Neuronal stem cell (in vitro differentiated cells): ENCODE measurements around the gene SLC66A3.

Source experiments
- DNase-seq: peaks from one replicate; pipeline ENCODE4 v3.0.0-alpha.2; 2013; ENCODE audit warnings: low spot score
- H2AFZ ChIP-seq: one replicate; pipeline ENCODE4 v1.6.1; 2013; ENCODE audit warnings: mild to moderate bottlenecking, low read length, inconsistent platforms
- H2AK5ac ChIP-seq: 2 replicates; pipeline ENCODE4 v1.6.1; 2013; ENCODE audit warnings: low read depth, mild to moderate bottlenecking, inconsistent platforms, low read length, moderate library complexity, mixed read lengths
- H2BK120ac ChIP-seq: 2 replicates; pipeline ENCODE4 v1.6.1; 2013; ENCODE audit warnings: low read depth, mild to moderate bottlenecking, inconsistent platforms, low read length, moderate library complexity, mixed read lengths
- H2BK12ac ChIP-seq: one replicate; pipeline ENCODE4 v1.6.1; 2013; ENCODE audit warnings: low read length, inconsistent platforms
- H2BK15ac ChIP-seq: 2 replicates; pipeline ENCODE4 v1.6.1; 2013; ENCODE audit warnings: mild to moderate bottlenecking, low read length, inconsistent platforms, mixed read lengths
- H2BK5ac ChIP-seq: one replicate; pipeline ENCODE4 v1.6.1; 2013; ENCODE audit warnings: inconsistent platforms, mild to moderate bottlenecking, low read length, moderate library complexity
- H3K14ac ChIP-seq: one replicate; pipeline ENCODE4 v1.6.1; 2013; ENCODE audit warnings: low read length, inconsistent platforms
- H3K18ac ChIP-seq: 2 replicates; pipeline ENCODE4 v1.6.1; 2013; ENCODE audit warnings: low read length, inconsistent platforms
- H3K23ac ChIP-seq: 2 replicates; pipeline ENCODE4 v1.6.1; 2013; ENCODE audit warnings: low read depth, mild to moderate bottlenecking, mixed read lengths, low read length, inconsistent platforms; ENCODE audit not compliant: poor library complexity
- H3K27ac ChIP-seq: replicated peaks from 3 replicates; pipeline ENCODE4 v1.5.1; 2013; ENCODE audit warnings: low read length, inconsistent platforms
- H3K27me3 ChIP-seq, 3 experiments: 2 replicates each; pipeline ENCODE4 v1.6.1; 2013; ENCODE audit warnings: low read length in 3 of 3, mild to moderate bottlenecking in 2 of 3, inconsistent platforms in 1 of 3, low read depth in 1 of 3, mixed read lengths in 1 of 3, moderate library complexity in 1 of 3; ENCODE audit not compliant: control insufficient read depth in 3 of 3, insufficient read depth in 3 of 3
- H3K36me3 ChIP-seq, 2 donors: replicated peaks in 1 of 2; 2 replicates each; pipeline ENCODE4 v1.6.1; 2013; ENCODE audit warnings: low read length in 2 of 2; ENCODE audit not compliant: control insufficient read depth in 2 of 2, insufficient read depth in 2 of 2
- H3K4ac ChIP-seq: 2 replicates; pipeline ENCODE4 v1.6.1; 2013; ENCODE audit warnings: inconsistent platforms, mild to moderate bottlenecking, low read length, moderate library complexity
- H3K4me1 ChIP-seq, 2 donors: 1 replicate in 1 of 2; 2 replicates in 1 of 2; pipeline ENCODE4 v1.6.1; 2013; ENCODE audit warnings: low read length in 2 of 2, low read depth in 1 of 2; ENCODE audit not compliant: control insufficient read depth in 2 of 2, insufficient read depth in 1 of 2
- H3K4me2 ChIP-seq: one replicate; pipeline ENCODE4 v1.6.1; 2013; ENCODE audit warnings: mild to moderate bottlenecking, low read length, inconsistent platforms; ENCODE audit not compliant: insufficient read depth, poor library complexity, severe bottlenecking
- H3K4me3 ChIP-seq, 2 donors: 2 replicates each; pipeline ENCODE4 v1.5.1; 2013; ENCODE audit warnings: low read length in 2 of 2, mild to moderate bottlenecking in 2 of 2, inconsistent platforms in 1 of 2, moderate library complexity in 1 of 2
- H3K79me1 ChIP-seq: one replicate; pipeline ENCODE4 v1.6.1; 2013; ENCODE audit warnings: low read depth, mild to moderate bottlenecking, inconsistent platforms, low read length, moderate library complexity
- H3K9ac ChIP-seq: one replicate; pipeline ENCODE4 v1.6.1; 2013; ENCODE audit warnings: mild to moderate bottlenecking, low read depth, low read length, inconsistent platforms; ENCODE audit not compliant: poor library complexity
- H3K9me3 ChIP-seq, 2 donors: replicated peaks in 1 of 2; 2 replicates each; pipeline versions ENCODE3 to v1.6.1; 2013; ENCODE audit warnings: low read length in 2 of 2, mild to moderate bottlenecking in 2 of 2, inconsistent platforms in 1 of 2, low read depth in 1 of 2, mixed read lengths in 1 of 2, moderate library complexity in 1 of 2; ENCODE audit not compliant: control insufficient read depth in 2 of 2, insufficient read depth in 1 of 2
- H4K8ac ChIP-seq: one replicate; pipeline ENCODE4 v1.6.1; 2013; ENCODE audit warnings: low read depth, mild to moderate bottlenecking, inconsistent platforms, low read length, moderate library complexity
- H4K91ac ChIP-seq: one replicate; pipeline ENCODE4 v1.6.1; 2013; ENCODE audit warnings: low read length, low read depth, mild to moderate bottlenecking, inconsistent platforms; ENCODE audit not compliant: poor library complexity
- WGBS, 2 donors: extraction: QIAGEN DNeasy Blood & Tissue Kit; methylation state at CpG; one replicate each; pipeline ENCODE4 v1.1.7; 2013; ENCODE audit warnings: missing lambda C conversion rate in 2 of 2, mixed read lengths in 1 of 2; ENCODE audit not compliant: insufficient read length in 2 of 2, insufficient replicate concordance in 1 of 2; ENCODE audit errors: extremely low coverage in 2 of 2; 5-methylcytosine and 5-hydroxymethylcytosine counted together

The SLC66A3 gene

GRCh38 chr2:11186145-11186544, 30.9 kb downstream of the SLC66A3 start:
- H3K27ac ChIP-seq, result no peak overlapping the region
- no peak overlapping the region for H2BK12ac ChIP-seq
- H3K4me1 ChIP-seq, result no peaks in the 10 kb centered on the region
- peaks cover 7 to 86% of the 10 kb centered on the region in 2 donors for H3K36me3 ChIP-seq
- no peak overlapping the region for H4K91ac ChIP-seq
- no peak for DNase-seq
- H4K8ac ChIP-seq, result no peak overlapping the region
- H2BK15ac ChIP-seq, result no peak overlapping the region
- no CpG with 5 or more reads among the region's 6 CpGs for WGBS, 2 donors
- no peak overlapping the region for H3K4ac ChIP-seq
- H2BK120ac ChIP-seq, result no peak overlapping the region
- no peak overlapping the region for H3K18ac ChIP-seq
- H2AK5ac ChIP-seq, result no peak overlapping the region
- no peak overlapping the region for H3K9ac ChIP-seq
- no peaks in the 10 kb centered on the region for H3K79me1 ChIP-seq
- H3K14ac ChIP-seq, result no peak overlapping the region
- H3K4me3 ChIP-seq, result no peak overlapping the region
- no peak overlapping the region for H3K4me2 ChIP-seq
- H3K9me3 ChIP-seq, result peaks cover 0 to 3% of the 10 kb centered on the region in 2 donors
- no peak overlapping the region for H3K23ac ChIP-seq
- no peaks in the 10 kb centered on the region for H3K27me3 ChIP-seq
- H2AFZ ChIP-seq, result no peak overlapping the region
- no peak overlapping the region for H2BK5ac ChIP-seq

GRCh38 chr2:11187083-11187619, 31.9 kb downstream of the SLC66A3 start:
- H2AFZ ChIP-seq, result no peak overlapping the region
- H3K4me2 ChIP-seq, result no peak overlapping the region
- no peak overlapping the region for H3K4me3 ChIP-seq
- H3K4ac ChIP-seq, result no peak overlapping the region
- H3K9ac ChIP-seq, result no peak overlapping the region
- H4K91ac ChIP-seq, result no peak overlapping the region
- no peak overlapping the region for H3K23ac ChIP-seq
- H3K27ac ChIP-seq, result no peak overlapping the region
- H2BK120ac ChIP-seq, result no peak overlapping the region
- H4K8ac ChIP-seq, result no peak overlapping the region
- H3K4me1 ChIP-seq, result no peaks in the 10 kb centered on the region
- DNase-seq, result no peak
- H3K36me3 ChIP-seq, result peaks cover 7 to 86% of the 10 kb centered on the region in 2 donors
- no CpG with 5 or more reads among the region's 7 CpGs for WGBS, 2 donors
- no peak overlapping the region for H2BK5ac ChIP-seq
- H3K9me3 ChIP-seq, result peaks cover 0 to 3% of the 10 kb centered on the region in 2 donors
- H3K27me3 ChIP-seq, result no peaks in the 10 kb centered on the region
- no peak overlapping the region for H2AK5ac ChIP-seq
- H2BK12ac ChIP-seq, result no peak overlapping the region
- H3K79me1 ChIP-seq, result no peaks in the 10 kb centered on the region
- no peak overlapping the region for H3K18ac ChIP-seq
- no peak overlapping the region for H3K14ac ChIP-seq
- H2BK15ac ChIP-seq, result no peak overlapping the region

DNA sequence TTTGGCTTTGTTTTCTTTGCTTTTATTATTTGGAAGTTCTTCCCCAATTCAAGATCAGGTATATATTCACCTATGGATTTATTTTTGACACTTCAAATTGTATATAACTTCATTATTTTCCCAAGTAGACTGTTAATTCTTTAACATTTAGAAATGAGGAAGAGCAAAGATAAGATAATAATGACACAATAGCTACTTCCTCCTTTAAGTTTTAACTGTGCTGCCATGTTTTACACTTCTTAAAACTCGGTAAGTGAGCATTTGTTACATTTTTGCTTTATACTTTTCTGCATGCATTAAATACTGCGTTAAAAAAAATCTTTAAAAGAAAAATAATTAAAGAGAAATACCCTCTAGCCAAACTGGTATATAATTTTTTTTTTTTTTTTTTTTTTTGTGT, 32.5 kb downstream of the SLC66A3 start:
- no peak overlapping the region for H3K27ac ChIP-seq
- no CpG with 5 or more reads among the region's 2 CpGs for WGBS, 2 donors
- H3K4ac ChIP-seq, result no peak overlapping the region
- H3K14ac ChIP-seq, result no peak overlapping the region
- H3K9me3 ChIP-seq, result peaks cover 0 to 3% of the 10 kb centered on the region in 2 donors
- H3K4me2 ChIP-seq, result no peak overlapping the region
- no peak overlapping the region for H2BK120ac ChIP-seq
- no peak for DNase-seq
- H2BK12ac ChIP-seq, result no peak overlapping the region
- H2BK5ac ChIP-seq, result no peak overlapping the region
- H2BK15ac ChIP-seq, result no peak overlapping the region
- no peak overlapping the region for H4K8ac ChIP-seq
- no peaks in the 10 kb centered on the region for H3K27me3 ChIP-seq
- no peak overlapping the region for H3K23ac ChIP-seq
- H3K36me3 ChIP-seq, result peaks cover 7 to 86% of the 10 kb centered on the region in 2 donors
- no peak overlapping the region for H3K9ac ChIP-seq
- no peak overlapping the region for H3K4me3 ChIP-seq
- no peak overlapping the region for H2AFZ ChIP-seq
- no peak overlapping the region for H4K91ac ChIP-seq
- no peaks in the 10 kb centered on the region for H3K4me1 ChIP-seq
- no peaks in the 10 kb centered on the region for H3K79me1 ChIP-seq
- H2AK5ac ChIP-seq, result no peak overlapping the region
- no peak overlapping the region for H3K18ac ChIP-seq

DNA sequence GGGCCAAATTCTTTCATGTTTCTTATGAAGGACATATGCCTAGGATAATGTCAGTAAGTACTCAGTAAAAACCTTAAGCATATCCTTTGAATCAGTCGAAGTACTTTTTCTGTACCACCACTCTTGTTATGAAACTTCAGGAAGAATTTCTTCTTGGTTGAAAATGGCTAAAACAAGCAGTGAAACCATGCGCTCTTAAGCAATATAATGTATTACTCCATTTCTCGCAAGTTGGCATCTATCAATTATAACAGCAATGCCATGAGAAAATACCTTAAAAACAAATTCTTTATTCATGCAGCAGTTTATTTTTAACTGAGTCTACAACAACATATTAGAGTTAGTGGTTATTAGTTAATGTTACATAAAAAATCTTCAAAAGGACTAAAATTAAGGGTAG, 41.0 kb downstream of the SLC66A3 start:
- no peak overlapping the region for H3K14ac ChIP-seq
- no peak overlapping the region for H3K4me3 ChIP-seq
- no peak overlapping the region for H3K27ac ChIP-seq
- H3K27me3 ChIP-seq, result no peaks in the 10 kb centered on the region
- no peak overlapping the region for H3K23ac ChIP-seq
- no peak overlapping the region for H2BK15ac ChIP-seq
- no peak overlapping the region for H3K18ac ChIP-seq
- H3K4me1 ChIP-seq, result no peaks in the 10 kb centered on the region
- no CpG with 5 or more reads among the region's 3 CpGs for WGBS, 2 donors
- H3K79me1 ChIP-seq, result no peaks in the 10 kb centered on the region
- H4K91ac ChIP-seq, result no peak overlapping the region
- no peak overlapping the region for H4K8ac ChIP-seq
- H2BK12ac ChIP-seq, result no peak overlapping the region
- no peak overlapping the region for H3K9ac ChIP-seq
- no peak overlapping the region for H2BK120ac ChIP-seq
- no peak overlapping the region for H2AFZ ChIP-seq
- H2AK5ac ChIP-seq, result no peak overlapping the region
- no peaks in the 10 kb centered on the region for H3K9me3 ChIP-seq
- no peak overlapping the region for H3K4me2 ChIP-seq
- DNase-seq, result no peak
- no peak overlapping the region for H2BK5ac ChIP-seq
- peaks cover 4 to 100% of the 10 kb centered on the region in 2 donors for H3K36me3 ChIP-seq
- H3K4ac ChIP-seq, result no peak overlapping the region
